Stomach (tissue), 4 donors: ENCODE data around the gene PKHD1.

ENCODE experiments used
- CTCF ChIP-seq, 7 experiments: fragments of 450-650 bp in 4 of 7; fragments of 200-600 bp in 3 of 7; sonication (generic) in 3 of 7; IDR thresholded peaks; one replicate each; pipeline ENCODE4 v1.5.1; 2016 to 2019; ENCODE audit warnings: antibody characterized with exemption in 7 of 7, control low read depth in 2 of 7, mild to moderate bottlenecking in 1 of 7
- EP300 ChIP-seq: sonication (generic); formaldehyde crosslinking; IDR thresholded peaks from one replicate; pipeline ENCODE4 v1.6.1; 2017; ENCODE audit warnings: antibody characterized with exemption
- POLR2A ChIP-seq, 4 donors: fragments of 450-650 bp; IDR thresholded peaks; one replicate each; pipeline ENCODE4 v1.6.1; 2016; ENCODE audit warnings: antibody characterized with exemption in 4 of 4, control low read depth in 2 of 4, mild to moderate bottlenecking in 1 of 4, moderate library complexity in 1 of 4
- POLR2AphosphoS5 ChIP-seq, 3 donors: sonication (generic); formaldehyde crosslinking; IDR thresholded peaks; one replicate each; pipeline ENCODE4 v1.6.1; 2016; ENCODE audit warnings: antibody characterized with exemption in 3 of 3

GRCh38 chr6:51778666-51779065, 308.7 kb downstream of the PKHD1 start:
- no peak for TF ChIP-seq POLR2A (IDR thresholded peaks at IDR 0.05)
- TF ChIP-seq CTCF (IDR thresholded peaks at IDR 0.05): no peak
- TF ChIP-seq POLR2AphosphoS5 (IDR thresholded peaks at IDR 0.05): no peak
- TF ChIP-seq EP300: no peak
